Left cardiac atrium (tissue), 4 donors: ENCODE data around the gene OR14I1. TPM values are rescaled to one million over a fixed set of nuclear protein-coding genes. Genes with fewer than 3 reads are reported as not detected.
A peak's percentile ranks its signal among the peaks of the same experiment; 100 is the strongest.

Experiments used
- ATAC-seq, 2 donors: fragments of 200-7000 bp; cut with Tn5 transposase; one replicate each; pipeline ENCODE4 v1.9.1; 2020; ENCODE audit warnings: mild to moderate bottlenecking in 2 of 2, moderate library complexity in 2 of 2
- DNase-seq: peaks from one replicate; pipeline ENCODE4 v3.0.0-alpha.2; 2020
- intact Hi-C, 2 donors: fragments of 100-400 bp; cut with DNase I; formaldehyde crosslinking; loops; one replicate each; pipeline versions ENCODE4 v1.14.1 to v1.15.1; 2022 to 2023
- long read RNA-seq: library from polyadenylated mRNA; unstranded; transcript quantifications from one replicate; pipeline ENCODE4 v2.0.0, GENCODE V29; 2021
- total RNA-seq, 2 donors: library from RNA; stranded (reverse); fragmentation: NEBNext Ultra II Directional; extraction: Animal tissue kit (Norgen Biotek cat#: 25700); gene quantifications; one replicate each; pipeline ENCODE4 v1.2.1, GENCODE V29; 2021
- donor health status: DM: no; HTN: yes; CAD: no.
- donor health status: DM: no; HTN: yes; CAD: no; lungs with severe emphysema.
- donor health status: DM: yes; HTN: yes; CAD: no.
- donor health status: Dilated cardiomyopathy.

The OR14I1 gene
- not detected for total RNA-seq
- long read RNA-seq = 0 reads

DNA sequence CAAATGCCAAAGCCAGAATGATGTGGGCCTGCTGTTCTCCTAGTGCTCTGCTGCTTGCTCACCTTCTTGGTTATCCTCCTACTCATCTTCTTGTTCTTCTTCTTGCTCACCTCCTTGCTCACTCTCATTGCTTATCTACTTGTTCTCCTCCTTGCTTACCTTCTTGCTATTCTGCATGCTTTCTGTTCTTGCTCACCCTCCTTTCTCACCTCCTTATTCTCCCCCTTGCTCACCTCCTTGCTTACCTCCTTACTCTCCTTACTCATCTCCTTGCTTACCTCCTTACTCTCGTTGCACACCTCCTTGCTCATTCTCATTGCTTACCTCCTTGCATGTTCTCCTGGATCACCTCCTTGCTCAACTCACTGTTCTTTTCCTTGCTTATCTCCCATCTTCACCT is at the start of gene OR14I1:
OR14I1 (minus strand) TSS at position 53 of the 400 bp plus-strand sequence.
- intact Hi-C loops = loop anchor here in 1 of 2 donors (5.0 kb wide), 1 partner anchor 105 kb away; no protein-coding TSS in a partner anchor
- ATAC-seq (no peak), DNase-seq (no peak)

DNA sequence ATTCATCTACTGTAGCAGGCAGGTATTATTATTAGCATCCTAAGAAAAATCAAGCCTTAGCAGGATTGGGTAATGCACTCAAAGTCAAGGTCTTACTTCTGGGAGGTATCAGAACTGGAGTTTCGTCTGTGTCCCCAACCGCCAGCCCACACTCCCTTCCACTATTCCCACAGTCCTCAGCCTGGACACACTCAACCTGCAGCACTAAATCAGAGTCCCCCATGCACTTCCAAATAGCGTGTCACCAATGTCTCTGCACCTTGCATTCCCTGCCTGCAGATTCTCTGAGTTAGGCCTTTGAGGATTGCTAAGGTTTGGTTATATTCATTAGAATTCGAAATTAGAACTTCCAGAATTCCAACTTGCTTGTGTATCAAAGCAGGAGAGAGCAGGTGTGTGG is 49.1 kb upstream of the OR14I1 start:
- ATAC-seq (no peak), DNase-seq (no peak)
- intact Hi-C loops = no loop called here

DNA sequence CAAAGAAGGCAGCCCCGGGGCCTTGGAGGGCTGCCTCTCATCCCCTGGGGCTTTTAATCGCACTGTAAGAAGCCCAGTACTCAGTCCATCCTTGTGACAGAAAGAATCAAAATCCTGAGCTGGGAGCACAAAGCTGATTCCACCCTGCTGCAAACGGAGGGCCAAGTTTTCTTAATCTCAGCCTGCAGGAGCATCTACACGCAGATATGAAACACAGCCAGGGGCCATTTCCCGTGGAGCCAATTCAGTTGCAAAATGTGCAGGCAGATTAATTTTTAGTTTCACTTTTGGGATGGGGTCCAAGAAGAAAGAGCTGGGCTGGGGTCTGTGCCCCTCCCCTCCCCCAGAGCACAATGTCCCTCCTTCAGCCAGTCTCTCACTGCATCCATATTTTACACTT is 48.6 kb upstream of the OR14I1 start:
- no peak for DNase-seq
- ATAC-seq = no peak
- intact Hi-C loops = no loop called here

DNA sequence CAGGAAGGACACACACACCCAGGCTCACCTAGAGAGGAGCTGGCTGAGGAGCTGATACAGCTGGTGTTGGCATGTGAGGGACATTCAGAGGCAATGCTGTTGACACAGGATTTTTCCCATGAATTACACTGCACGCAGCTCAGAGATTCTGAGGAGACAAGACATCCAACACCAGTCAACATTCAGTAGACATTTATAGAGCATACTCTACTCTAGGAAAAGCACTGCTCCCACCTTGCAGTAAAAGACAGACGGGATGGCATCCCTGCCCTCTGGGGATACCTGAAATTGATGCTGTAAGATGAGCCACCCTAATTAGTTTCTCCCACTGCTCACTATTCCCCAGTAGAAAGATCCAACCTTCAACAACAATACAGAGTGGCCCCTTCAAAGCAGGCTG is 47.9 kb upstream of the OR14I1 start:
- DNase-seq = no peak
- intact Hi-C loops = no loop called here
- ATAC-seq = no peak

DNA sequence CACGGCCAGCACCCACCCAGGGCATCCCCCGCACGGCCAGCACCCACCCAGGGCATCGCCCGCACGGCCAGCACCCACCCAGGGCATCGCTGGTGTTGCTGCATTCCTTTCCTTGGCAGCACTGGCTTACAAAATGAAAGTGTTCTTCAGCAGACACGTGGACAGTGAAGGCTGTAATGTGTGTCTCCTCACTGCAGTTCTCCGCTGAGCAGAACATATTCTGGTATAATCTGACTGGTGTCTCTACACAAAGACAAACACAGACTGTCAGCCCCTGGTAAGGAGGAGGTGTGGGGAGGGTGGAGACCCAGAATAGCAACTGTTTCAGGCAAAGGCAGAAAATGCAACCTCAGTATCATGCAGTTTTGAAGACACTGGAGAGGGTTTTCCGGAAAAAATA is 45.6 kb upstream of the OR14I1 start:
- DNase-seq (no peak), ATAC-seq (no peak)
- intact Hi-C loops = no loop called here

DNA sequence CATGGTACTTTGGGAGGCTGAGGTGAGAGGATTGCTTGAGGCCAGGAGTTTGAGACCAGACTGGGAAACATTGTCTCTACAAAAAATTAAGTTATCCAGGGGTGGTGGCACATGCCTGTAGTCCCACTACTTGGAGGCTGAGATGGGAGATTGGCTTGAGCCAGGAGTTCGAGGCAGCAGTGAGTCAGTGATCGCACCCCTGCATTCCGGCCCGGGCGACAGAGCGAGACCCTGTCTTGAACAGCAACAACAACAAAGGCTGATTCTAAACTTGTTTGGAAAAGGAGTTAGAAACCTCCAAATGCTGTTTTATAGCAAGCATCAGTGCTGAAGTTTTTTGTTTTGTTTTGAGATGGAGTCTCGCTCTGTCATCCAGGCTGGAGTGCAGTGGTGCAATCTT is 38.3 kb upstream of the OR14I1 start:
- DNase-seq (no peak), ATAC-seq (no peak)
- intact Hi-C loops = no loop called here

DNA sequence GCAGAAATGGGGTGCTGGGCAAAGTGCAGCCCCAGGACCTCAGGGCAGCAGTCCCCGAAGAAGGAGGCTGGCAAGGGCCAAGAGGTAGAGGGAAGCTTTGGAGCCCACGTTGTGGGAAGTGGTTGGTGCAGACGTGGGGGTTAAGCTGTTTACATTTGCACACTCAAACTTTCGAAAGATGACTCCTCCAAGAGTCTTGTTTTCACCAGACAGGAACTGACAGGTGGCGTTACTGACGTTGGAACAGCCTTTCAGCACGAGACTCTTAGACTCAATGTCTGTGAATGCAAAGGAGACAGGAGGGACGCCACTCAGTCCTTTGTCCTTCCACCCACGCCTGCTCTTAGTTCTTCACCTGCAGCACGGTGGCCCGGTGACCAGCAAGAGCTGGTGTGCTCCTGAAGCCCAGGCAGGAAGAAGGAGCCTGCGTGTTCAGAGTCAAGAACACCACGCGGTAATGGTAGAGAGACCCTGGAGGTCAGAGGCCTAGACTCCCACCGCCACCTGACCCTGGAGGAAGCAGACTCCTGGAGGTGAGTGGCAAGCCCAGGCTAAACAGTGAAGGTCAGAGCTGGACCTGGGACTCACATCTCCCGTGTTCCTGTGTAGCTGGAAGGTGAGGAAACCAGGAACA is 37.1 kb upstream of the OR14I1 start:
- ATAC-seq (no peak), DNase-seq (no peak)
- intact Hi-C loops = no loop called here

DNA sequence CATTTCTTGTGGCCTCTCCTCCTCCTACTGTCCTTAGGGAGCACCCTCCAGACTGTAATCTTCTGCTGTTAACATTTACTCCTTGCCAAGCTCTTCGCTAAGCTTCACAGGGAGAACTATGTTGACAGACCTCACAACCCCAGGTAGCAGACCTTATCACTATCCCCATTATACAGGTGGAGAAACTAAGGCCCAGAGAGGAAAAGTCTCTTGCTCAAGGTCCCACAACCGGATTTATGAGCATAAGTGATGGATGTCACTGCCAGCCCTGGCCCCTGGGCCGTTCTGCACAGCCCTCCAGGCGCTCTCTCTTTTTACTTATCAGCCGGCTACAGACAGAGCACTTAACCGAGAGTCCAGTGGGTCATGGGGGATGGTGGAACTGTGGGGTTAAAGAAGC is 34.9 kb upstream of the OR14I1 start:
- DNase-seq = no peak
- ATAC-seq = no peak
- intact Hi-C loops = no loop called here

DNA sequence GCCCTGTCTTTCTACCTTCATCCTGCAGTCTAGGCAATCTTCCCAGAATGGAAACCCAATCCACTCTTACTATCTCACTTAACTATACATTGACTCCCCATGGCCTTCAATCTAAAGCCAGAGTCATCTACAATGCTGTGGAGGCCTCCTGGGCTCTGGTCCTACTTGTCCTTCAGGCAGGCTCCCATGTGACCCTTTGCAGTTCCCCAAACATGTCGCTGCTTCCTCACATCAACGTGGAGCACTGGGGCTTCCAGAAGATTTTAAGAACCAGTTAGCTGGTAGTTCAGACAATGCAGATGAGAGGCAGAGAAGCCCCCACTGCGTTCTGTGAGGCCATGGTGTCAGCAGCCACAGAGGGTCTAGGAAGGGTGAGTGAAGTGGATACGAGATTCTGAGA is 34.4 kb upstream of the OR14I1 start:
- intact Hi-C loops = no loop called here
- no peak for DNase-seq
- no peak for ATAC-seq

DNA sequence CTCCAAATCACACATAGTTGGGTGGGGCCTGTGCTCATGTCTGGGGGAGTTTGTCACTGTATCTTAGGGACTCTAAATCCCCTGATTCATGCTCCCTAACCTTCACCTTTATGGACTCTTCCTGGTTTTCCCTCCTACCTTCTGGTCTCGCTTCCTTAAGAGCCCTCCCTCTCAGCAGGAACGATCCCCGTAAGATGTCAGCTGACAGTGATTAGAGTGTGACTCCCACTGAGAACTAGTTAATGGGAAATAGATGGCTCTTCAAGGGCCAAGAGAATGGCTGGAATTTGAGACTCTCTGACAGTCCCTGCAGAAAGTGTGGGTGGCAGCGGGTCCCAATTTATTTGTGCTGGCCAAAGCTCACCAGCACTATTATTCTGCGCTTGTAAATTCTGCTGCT is 31.0 kb upstream of the OR14I1 start:
- intact Hi-C loops = no loop called here
- ATAC-seq (no peak), DNase-seq (no peak)

DNA sequence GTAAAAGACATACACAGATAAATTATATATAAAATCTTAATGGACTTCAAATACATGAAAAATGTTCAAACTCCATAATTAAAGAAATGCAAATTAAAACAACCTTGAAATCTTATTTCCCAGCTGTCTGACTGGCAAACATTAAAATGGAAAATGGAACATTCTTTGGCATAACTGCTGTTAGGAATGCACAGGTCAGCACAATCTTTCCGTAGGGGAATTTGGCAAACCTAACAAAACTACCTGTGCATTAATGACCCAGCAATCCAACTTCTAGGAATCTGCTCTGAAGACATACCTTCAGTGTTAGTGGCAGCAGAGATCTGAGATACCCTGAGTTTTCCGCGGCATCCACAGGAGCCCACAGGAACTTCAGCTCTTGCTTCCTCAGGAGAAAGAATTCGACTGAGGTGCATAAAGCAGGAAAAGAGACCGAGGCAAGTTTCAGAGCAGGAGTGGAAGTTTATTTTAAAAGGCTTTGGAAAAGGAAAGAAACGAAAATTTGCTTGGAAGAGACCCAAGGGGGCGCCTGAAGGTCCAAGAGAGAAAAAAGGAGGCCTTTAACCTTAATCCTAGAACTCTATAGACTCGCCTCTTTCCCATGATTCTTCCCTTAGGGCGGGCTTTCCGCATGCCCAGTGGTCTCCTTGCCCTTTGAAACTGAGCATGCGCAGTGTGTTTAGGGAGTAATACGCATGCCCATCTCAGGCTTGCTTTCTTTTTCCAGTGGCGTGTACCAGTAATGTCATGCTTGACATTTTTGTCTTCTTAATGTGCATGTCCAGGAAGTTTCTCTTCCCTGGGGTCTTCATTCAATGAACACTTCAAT is 28.2 kb upstream of the OR14I1 start:
- ATAC-seq = no peak
- intact Hi-C loops = no loop called here
- DNase-seq = no peak

DNA sequence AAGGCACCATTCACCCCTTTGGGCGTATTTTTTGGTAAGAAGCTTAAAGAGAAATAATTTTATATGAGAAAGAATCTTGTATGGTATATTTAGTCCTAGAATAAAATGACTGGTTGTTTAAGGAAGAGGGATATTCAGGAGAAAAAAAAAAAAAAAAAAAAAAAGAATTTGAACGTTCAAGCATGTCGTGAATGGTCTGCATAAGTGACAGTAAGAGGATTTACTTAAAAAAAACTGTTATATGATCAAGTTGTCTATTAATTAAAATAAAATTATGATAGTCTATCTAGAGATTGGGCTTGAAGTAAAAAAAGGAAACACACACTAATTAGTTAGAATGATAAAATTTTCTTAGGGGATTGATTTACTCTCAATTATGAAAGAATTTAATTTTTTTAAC is 11.7 kb upstream of the OR14I1 start:
- ATAC-seq = no peak
- intact Hi-C loops = no loop called here
- no peak for DNase-seq

DNA sequence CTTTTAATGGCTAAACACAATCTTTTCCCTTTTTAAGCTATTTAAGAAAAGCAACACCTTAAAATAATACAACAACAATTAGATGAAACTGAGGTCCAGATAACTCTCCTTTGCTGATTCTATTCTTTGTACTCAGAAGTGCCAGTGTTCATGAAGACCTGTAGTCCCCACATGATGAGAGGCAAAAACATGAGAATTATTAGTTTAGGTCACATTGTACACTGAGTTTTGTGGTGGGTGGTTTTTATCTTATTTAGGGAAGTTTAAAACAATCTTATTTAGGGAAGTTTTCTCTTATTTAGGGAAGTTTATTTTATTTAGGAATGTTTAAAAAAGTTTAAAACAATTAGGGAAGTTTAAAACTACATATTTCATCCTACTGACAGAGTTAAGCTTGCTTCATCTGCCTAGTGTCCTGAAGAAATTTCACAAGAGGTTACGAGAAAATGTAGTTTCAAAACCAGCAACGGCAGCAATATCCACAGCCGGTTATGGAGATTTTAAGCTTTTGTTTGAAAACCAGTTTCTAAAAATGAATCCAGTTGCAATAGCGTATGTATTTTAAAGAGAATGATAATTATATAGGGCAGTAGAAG is 7.8 kb upstream of the OR14I1 start:
- ATAC-seq (no peak), DNase-seq (no peak)
- intact Hi-C loops = no loop called here

DNA sequence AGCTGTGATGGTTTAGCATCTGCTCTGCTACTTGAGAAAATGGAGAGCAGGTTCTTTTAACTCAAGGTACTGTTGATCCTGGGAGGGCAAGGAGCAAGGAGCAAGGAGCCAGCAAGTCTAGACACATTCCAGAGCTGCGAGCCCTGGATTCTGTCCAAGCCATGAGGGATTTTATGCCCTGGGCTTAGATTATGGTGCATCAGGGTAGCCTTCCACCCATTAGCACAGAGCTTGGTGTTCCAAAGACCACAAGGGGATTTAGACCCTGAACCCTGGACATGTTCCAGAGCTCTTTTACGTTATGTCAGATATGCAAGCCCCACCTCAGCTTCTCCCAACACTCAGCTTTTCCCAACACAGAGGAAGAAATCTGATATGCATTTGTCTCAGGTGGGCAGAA is 2.0 kb upstream of the OR14I1 start:
- DNase-seq (no peak), ATAC-seq (no peak)
- intact Hi-C loops = loop anchor here in 1 of 2 donors (5.0 kb wide), 1 partner anchor 103 kb away; no protein-coding TSS in a partner anchor

DNA sequence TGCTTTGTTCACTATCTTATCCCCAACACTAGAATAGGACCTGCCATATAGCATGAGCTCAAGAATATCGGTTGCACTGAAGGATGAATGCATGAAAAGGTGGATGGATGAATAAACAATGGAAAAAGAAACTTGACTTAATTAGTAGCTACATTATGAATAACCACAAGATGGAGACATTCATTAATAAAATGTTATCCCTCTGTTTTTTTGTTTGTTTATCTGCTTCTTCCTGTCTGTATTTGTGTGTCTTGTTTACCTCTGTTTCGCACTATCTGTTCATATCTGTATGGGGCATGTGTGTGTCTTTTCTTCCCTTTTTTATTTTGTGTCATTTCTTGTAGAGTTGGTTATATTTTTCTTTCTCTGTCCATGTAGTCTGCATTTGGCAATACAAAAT is 1.1 kb upstream of the OR14I1 start:
- ATAC-seq (no peak), DNase-seq (no peak)
- intact Hi-C loops = loop anchor here in 1 of 2 donors (5.0 kb wide), 1 partner anchor 104 kb away; no protein-coding TSS in a partner anchor

DNA sequence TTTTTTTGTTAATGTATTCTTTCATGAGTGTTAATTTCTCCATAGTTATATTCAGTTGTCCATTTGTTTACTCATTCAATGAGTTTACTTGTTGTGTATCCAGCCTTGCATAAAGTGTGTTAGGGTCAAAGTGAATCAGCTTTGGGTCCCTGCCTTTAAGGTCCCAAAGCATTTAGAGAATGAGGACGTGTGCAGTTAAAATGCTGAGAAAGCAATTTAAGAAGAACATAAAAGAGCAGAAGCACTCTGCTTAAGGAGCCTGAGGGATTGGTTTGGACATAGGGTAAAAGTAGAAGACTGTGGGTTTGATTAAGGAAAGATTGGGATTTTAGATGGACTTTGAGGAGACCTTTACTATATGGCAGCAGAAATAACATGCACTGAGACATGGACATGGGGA is 3.5 kb downstream of the OR14I1 start:
- no peak for ATAC-seq
- DNase-seq = no peak
- intact Hi-C loops = no loop called here

DNA sequence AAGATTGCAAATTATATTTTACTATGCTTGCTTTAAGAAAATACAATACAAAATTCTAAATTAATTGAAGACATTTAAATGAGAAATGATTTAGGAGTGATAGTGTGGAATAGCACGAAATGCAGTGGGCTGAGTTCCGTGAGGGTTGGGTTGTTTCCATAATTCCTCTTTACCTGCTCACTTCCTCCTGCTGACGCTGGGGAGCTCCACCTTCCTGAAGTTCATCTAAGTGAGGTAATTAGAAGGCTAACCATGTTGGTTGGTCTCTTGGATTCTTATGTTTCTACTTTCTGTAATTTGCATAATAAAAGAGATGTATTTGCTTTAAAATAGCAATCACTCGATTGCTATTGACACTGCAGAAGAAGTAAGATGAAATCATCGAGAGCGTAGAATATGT is 4.7 kb downstream of the OR14I1 start:
- DNase-seq = no peak
- no peak for ATAC-seq
- intact Hi-C loops = no loop called here

DNA sequence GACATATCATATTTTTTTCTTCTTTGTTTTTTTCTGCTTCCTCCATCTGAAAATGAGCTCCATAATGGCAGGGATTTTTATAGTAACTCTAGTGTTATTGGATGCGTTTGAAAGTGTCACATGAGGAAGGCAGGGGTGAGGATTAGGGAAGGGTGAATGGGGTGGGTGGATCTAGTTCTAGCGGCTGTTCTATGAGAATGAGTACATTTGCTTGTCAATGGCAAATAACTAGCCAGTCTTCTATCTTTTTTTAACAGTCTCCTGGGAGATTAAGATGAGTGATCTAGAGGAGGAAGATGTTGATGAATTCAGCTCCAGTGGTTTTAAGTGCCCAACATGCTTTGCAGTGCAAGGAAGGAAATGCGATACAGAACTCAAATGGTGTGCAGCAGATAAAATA is 5.8 kb downstream of the OR14I1 start:
- no peak for ATAC-seq
- no peak for DNase-seq
- intact Hi-C loops = no loop called here

DNA sequence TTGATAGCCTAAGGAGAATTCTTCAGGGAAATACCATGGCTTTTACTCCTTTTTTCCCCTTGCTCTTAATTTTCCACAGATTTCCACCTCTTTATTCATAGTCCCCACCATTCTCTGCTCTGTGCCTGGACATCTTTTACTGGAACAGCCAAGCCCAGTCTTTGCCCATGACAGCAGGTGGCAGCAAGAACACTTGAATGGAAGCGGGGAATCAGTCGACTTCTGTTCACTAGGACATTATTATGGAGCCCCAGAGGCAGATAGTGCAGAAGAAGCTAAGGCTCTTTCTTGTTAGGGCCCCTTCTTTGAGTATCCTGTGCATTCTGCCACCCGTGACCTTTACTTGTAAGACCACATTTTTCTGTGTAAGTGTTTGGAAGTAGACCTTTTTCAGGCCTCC is 6.3 kb downstream of the OR14I1 start:
- no peak for ATAC-seq
- no peak for DNase-seq
- intact Hi-C loops = no loop called here

DNA sequence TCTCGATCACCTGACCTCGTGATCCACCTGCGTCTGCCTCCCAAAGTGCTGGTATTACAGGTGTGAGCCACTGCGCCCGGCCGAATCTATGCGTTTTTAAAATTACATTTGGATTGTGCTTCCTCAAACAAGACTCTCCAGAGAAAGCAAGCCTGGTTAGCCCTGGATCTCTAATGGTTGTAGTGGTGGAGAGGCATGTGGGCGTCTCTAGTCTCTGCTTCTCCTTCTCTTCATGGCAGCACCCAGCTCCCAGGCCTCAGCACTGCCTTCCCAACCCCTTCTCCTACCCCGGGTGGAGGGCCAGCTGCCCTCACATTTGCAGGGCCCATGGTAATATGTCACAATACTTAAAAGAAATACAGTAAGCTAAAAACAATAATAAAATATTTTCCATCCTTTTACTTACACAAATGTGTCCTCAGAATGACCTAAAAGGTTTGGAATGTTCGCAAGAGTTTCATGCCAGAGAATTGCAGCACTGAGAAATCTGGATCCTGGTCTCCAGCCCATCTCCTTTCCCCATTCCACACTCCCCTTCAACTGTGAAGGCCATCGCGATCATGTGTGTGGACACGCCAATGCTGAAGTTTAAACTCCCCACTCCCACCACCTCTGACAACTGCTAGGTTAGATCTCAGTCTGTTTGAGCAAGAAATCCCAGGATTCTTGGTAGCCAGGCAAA is 7.0 kb downstream of the OR14I1 start:
- ATAC-seq (peak in 1 of 2 donors; percentile 68), DNase-seq (no peak)
- intact Hi-C loops = no loop called here
